Panc1 (cell line): ENCODE results near the gene DTD1.

Experiments
- CTCF ChIP-seq: fragments of 450-650 bp; IDR thresholded peaks from 2 replicates; pipeline ENCODE4 v1.5.1; 2017; ENCODE audit warnings: mild to moderate bottlenecking
- POLR2AphosphoS5 ChIP-seq: IDR thresholded peaks from 2 replicates; pipeline ENCODE4 v1.6.1; 2012; ENCODE audit warnings: mild to moderate bottlenecking, low read depth, low read length, moderate library complexity
- REST ChIP-seq, 2 experiments: IDR thresholded peaks; 2 replicates each; pipeline ENCODE4 v1.6.1; 2011 to 2012; ENCODE audit warnings: low read depth in 2 of 2, control low read depth in 1 of 2, low read length in 1 of 2, mild to moderate bottlenecking in 1 of 2, moderate library complexity in 1 of 2; ENCODE audit not compliant: insufficient read depth in 1 of 2
- TCF7L2 ChIP-seq: IDR thresholded peaks from 2 replicates; pipeline ENCODE4 v1.6.1; 2011; ENCODE audit warnings: mild to moderate bottlenecking, low read depth, low read length, inconsistent platforms

GRCh38 chr20:18621004-18621403, 33.1 kb downstream of the DTD1 start:
- TF ChIP-seq CTCF (no peak), TCF7L2 (no peak), REST (IDR thresholded peaks at IDR 0.05; ENCODE audit: insufficient read depth in 1 of 2, low read depth in 2 of 2, low read length in 1 of 2) (no peak), POLR2AphosphoS5 (no peak)
